Liver (tissue), 3 donors: ENCODE results near the gene ABCA3.

Source experiments
- CTCF ChIP-seq: fragments of 150-350 bp; IDR thresholded peaks from 2 replicates; pipeline ENCODE4 v1.5.1; 2017; ENCODE audit warnings: improper control_type of control experiment, low read depth, low read length; ENCODE audit not compliant: missing input control
- EGR1 ChIP-seq, 2 donors: IDR thresholded peaks; 2 replicates each; pipeline ENCODE4 v1.6.1; 2016 to 2018; ENCODE audit warnings: antibody characterized with exemption in 2 of 2, low read depth in 2 of 2
- FOXA1 ChIP-seq: IDR thresholded peaks from 2 replicates; pipeline ENCODE4 v1.6.1; 2016; ENCODE audit warnings: antibody characterized with exemption
- GABPA ChIP-seq, 2 donors: IDR thresholded peaks in 1 of 2; conservative IDR thresholded peaks in 1 of 2; 2 replicates each; pipeline ENCODE4 v1.6.1; 2016; ENCODE audit warnings: antibody characterized with exemption in 2 of 2, mild to moderate bottlenecking in 1 of 2, moderate library complexity in 1 of 2
- JUND ChIP-seq, 2 donors: IDR thresholded peaks; 2 replicates each; pipeline ENCODE4 v1.6.1; 2016; ENCODE audit warnings: antibody characterized with exemption in 2 of 2
- RAD21 ChIP-seq, 2 donors: IDR thresholded peaks; 2 replicates each; pipeline ENCODE4 v1.6.1; 2016; ENCODE audit warnings: antibody characterized with exemption in 2 of 2, mild to moderate bottlenecking in 2 of 2
- SP1 ChIP-seq: IDR thresholded peaks from 2 replicates; pipeline ENCODE4 v1.6.1; 2018; ENCODE audit warnings: antibody characterized with exemption, mild to moderate bottlenecking
- TAF1 ChIP-seq: conservative IDR thresholded peaks from 2 replicates; pipeline ENCODE4 v1.6.1; 2016; ENCODE audit warnings: antibody characterized with exemption, mild to moderate bottlenecking
- YY1 ChIP-seq: IDR thresholded peaks from 2 replicates; pipeline ENCODE4 v1.6.1; 2016; ENCODE audit warnings: antibody characterized with exemption, mild to moderate bottlenecking
- ZBTB33 ChIP-seq: IDR thresholded peaks from 2 replicates; pipeline ENCODE4 v1.6.1; 2016; ENCODE audit warnings: antibody characterized with exemption
- TF ChIP-seq, protein P1 (sequence below): IDR thresholded peaks from 2 replicates; pipeline ENCODE4 v1.6.1; 2016; ENCODE audit warnings: antibody characterized with exemption, mild to moderate bottlenecking
- TF ChIP-seq, protein P2 (sequence below): IDR thresholded peaks from 2 replicates; pipeline ENCODE4 v1.6.1; 2016; ENCODE audit warnings: antibody characterized with exemption
- TF ChIP-seq, protein P3 (sequence below): IDR thresholded peaks from 2 replicates; pipeline ENCODE4 v1.6.1; 2016; ENCODE audit warnings: antibody characterized with exemption
- donor health status: healthy.
- donor health status: healthy.

DNA sequence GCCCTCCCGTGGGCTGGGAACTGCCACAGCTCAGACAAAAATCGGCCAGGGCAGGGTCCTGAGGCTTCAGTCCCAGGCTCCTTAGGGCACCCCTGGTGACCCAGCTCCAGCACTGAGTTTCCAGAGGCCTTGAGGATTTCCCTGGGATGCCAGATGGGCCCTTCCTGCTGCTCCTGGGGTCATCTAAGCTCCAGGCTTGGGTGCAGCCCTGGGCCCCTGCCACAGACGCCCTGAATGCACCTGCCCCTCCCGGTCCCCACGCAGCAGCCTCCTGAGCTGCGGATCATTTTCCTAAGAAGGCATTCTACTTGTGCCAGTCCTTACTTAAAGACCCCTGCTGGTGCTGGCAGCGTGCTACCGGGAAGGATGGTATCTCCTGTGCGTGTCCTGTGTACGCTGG lies 66.6 kb downstream of the ABCA3 start:
- no peak for TF ChIP-seq CTCF
- TF ChIP-seq SP1: no peak
- no peak for TF ChIP-seq JUND (IDR thresholded peaks at IDR 0.05)
- TF ChIP-seq EGR1 (IDR thresholded peaks at IDR 0.05; ENCODE audit: low read depth in 2 of 2): no peak
- TF ChIP-seq GABPA (IDR thresholded peaks at IDR 0.05 in 1 of 2, conservative IDR thresholded peaks at IDR 0.05 in 1 of 2): no peak
- TF ChIP-seq, protein P1, sequence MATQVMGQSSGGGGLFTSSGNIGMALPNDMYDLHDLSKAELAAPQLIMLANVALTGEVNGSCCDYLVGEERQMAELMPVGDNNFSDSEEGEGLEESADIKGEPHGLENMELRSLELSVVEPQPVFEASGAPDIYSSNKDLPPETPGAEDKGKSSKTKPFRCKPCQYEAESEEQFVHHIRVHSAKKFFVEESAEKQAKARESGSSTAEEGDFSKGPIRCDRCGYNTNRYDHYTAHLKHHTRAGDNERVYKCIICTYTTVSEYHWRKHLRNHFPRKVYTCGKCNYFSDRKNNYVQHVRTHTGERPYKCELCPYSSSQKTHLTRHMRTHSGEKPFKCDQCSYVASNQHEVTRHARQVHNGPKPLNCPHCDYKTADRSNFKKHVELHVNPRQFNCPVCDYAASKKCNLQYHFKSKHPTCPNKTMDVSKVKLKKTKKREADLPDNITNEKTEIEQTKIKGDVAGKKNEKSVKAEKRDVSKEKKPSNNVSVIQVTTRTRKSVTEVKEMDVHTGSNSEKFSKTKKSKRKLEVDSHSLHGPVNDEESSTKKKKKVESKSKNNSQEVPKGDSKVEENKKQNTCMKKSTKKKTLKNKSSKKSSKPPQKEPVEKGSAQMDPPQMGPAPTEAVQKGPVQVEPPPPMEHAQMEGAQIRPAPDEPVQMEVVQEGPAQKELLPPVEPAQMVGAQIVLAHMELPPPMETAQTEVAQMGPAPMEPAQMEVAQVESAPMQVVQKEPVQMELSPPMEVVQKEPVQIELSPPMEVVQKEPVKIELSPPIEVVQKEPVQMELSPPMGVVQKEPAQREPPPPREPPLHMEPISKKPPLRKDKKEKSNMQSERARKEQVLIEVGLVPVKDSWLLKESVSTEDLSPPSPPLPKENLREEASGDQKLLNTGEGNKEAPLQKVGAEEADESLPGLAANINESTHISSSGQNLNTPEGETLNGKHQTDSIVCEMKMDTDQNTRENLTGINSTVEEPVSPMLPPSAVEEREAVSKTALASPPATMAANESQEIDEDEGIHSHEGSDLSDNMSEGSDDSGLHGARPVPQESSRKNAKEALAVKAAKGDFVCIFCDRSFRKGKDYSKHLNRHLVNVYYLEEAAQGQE: no peak
- no peak for TF ChIP-seq FOXA1
- TF ChIP-seq ZBTB33: no peak
- TF ChIP-seq, protein P2, sequence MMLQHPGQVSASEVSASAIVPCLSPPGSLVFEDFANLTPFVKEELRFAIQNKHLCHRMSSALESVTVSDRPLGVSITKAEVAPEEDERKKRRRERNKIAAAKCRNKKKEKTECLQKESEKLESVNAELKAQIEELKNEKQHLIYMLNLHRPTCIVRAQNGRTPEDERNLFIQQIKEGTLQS: no peak
- no peak for TF ChIP-seq YY1
- TF ChIP-seq TAF1: no peak
- TF ChIP-seq, protein P3, sequence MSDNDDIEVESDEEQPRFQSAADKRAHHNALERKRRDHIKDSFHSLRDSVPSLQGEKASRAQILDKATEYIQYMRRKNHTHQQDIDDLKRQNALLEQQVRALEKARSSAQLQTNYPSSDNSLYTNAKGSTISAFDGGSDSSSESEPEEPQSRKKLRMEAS: no peak
- no peak for TF ChIP-seq RAD21 (IDR thresholded peaks at IDR 0.05)
